Measurements from ENCODE around the gene MAP4K2. TPM values are rescaled to one million over a fixed set of nuclear protein-coding genes. Genes with fewer than 3 reads are reported as not detected.

The MAP4K2 gene
- total and polyA plus RNA-seq, 7 experiments from 2014 or later = 40.7 to 130 (median 76.1) TPM

DNA sequence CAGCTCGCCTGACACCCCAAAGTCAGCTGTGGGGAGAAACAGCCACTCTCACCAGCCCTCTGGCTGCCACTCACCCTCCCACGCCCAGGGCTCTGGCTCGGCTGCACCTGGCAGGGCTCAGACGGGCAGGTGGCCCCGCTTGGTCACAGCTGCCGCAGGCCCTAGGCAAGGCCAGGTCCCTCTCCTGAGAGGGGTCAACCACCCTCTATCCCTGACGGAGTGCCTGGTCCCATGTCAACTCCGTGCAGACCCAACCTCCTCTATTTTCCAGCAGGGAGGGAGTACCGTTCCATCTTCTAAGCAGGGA, 1.9 kb downstream of the MAP4K2 start:
- peaks cover 20 to 40% (median 28%) of the 10 kb centered on the region in 7 donors for H3K4me1 Mint-ChIP-seq
- ATAC-seq (no peak), DNase-seq (no peak)
- peak overlapping the region; percentile 45 to 88 (median 78) for H3K4me3 Mint-ChIP-seq
- H3K4me1 ChIP-seq (ENCODE audit: control insufficient read depth in 2 of 2, insufficient read depth in 2 of 2, low read length in 2 of 2) = peaks cover 9 to 23% of the 10 kb centered on the region in 2 donors
- no peaks in the 10 kb centered on the region for H3K27me3 ChIP-seq (ENCODE audit: control insufficient read depth in 2 of 2, insufficient read depth in 2 of 2, low read length in 2 of 2)
- peaks cover 0 to 14% (median 6%) of the 10 kb centered on the region in 5 donors for H3K36me3 Mint-ChIP-seq
- H3K36me3 ChIP-seq (ENCODE audit: control insufficient read depth in 2 of 3, insufficient read depth in 3 of 3, low read length in 3 of 3) = peaks cover 0 to 71% (median 0%) of the 10 kb centered on the region in 3 experiments
- no peak overlapping the region for H3K4me3 ChIP-seq (ENCODE audit: low read length)
- H3K9me3 ChIP-seq (ENCODE audit: control insufficient read depth in 2 of 3, low read length in 3 of 3) = no peaks in the 10 kb centered on the region
- no peaks in the 10 kb centered on the region for H3K9me3 Mint-ChIP-seq
- CTCF ChIA-PET = interaction anchor here (0.6 to 2.2 kb wide), 4 partner anchors 13 to 93 kb away, joined by 3 to 8 read pairs (median 3); partner anchors contain the start of gene CDC42BPG
- intact Hi-C loops (cut with micrococcal nuclease) = loop anchor here in 1 of 2 donors (5.0 kb wide), 1 partner anchor 76 kb away; the partner anchor contains the start of gene EHD1
- POLR2A ChIA-PET = interaction anchor here (0.9 to 12.0 kb wide), 11 partner anchors 9 to 60 kb away, joined by 3 to 125 read pairs (median 5); partner anchors contain the start of genes RASGRP2 and SF1
- H3K27me3 Mint-ChIP-seq = no peaks in the 10 kb centered on the region
- H3K27ac Mint-ChIP-seq = peak overlapping the region in 7 of 9 donors; percentile 66 to 94 (median 82)
- peak overlapping the region; percentile 76 for H3K27ac ChIP-seq (ENCODE audit: low read depth, low read length)

DNA sequence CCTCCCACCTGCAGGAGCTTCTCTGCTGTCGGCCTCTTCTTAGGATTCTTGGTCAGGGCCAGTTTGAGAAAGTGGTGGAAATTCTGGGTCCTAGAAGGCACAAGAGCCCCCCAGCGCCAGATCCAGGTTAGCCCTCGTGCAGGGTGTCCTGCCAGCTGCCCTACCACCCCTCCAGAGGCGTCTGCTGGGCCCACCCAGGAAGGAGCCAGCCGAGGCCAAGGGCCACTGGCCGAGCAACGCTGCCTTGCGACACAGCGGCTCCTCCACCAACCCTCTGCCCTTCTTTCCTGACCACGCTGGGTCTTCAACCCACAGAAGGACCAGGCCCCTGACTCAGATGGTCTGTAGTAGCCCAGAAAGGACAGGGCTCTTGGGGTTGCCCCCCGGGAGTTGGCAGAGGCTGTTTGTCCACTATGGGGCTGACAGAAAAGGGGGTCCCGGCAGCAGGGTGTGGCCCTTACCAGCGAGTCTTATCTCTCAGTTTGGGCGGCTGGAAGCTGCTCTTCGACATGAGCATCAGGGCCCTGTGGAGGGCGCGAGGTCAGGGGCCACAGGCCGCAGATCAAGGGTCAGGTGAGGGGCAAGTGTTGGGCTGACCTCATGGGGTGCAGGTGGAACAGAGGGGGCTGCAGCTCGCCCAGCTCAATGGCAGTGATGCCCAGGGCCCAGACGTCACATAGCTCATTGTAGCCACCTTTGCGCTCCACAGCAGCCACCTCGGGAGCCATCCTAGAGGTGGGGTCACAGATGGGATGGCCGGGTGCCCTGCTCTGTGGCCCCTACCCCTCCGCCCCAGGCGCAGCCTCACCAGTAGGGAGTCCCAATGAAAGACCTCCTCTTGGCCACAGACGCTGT, 2.5 kb downstream of the MAP4K2 start:
- Histone ChIP-seq H3K27me3 (ENCODE audit: control insufficient read depth in 2 of 2, insufficient read depth in 2 of 2, low read length in 2 of 2) (no peaks in the 10 kb centered on the region), H3K36me3 (ENCODE audit: control insufficient read depth in 2 of 3, insufficient read depth in 3 of 3, low read length in 3 of 3) (peaks cover 0 to 70% (median 0%) of the 10 kb centered on the region in 3 experiments), H3K27ac (ENCODE audit: low read depth, low read length) (peak overlapping the region; percentile 76), H3K9me3 (ENCODE audit: control insufficient read depth in 2 of 3, low read length in 3 of 3) (no peaks in the 10 kb centered on the region), H3K4me3 (ENCODE audit: low read length) (no peak overlapping the region), H3K4me1 (ENCODE audit: control insufficient read depth in 2 of 2, insufficient read depth in 2 of 2, low read length in 2 of 2) (peaks cover 9 to 23% of the 10 kb centered on the region in 2 donors)
- DNase-seq = no peak
- H3K27me3 Mint-ChIP-seq = no peaks in the 10 kb centered on the region
- POLR2A ChIA-PET = interaction anchor here (0.8 to 12.0 kb wide), 16 partner anchors 9 to 100 kb away, joined by 3 to 125 read pairs (median 4); partner anchors contain the start of genes CDC42BPG, RASGRP2 and SF1
- CTCF ChIA-PET = interaction anchor here (1.4 to 2.2 kb wide), 3 partner anchors 13 to 56 kb away, joined by 5 to 8 read pairs (median 5); partner anchors contain the start of gene RASGRP2
- peaks cover 20 to 46% (median 28%) of the 10 kb centered on the region in 7 donors for H3K4me1 Mint-ChIP-seq
- peak overlapping the region in 7 of 9 donors; percentile 12 to 93 (median 71) for H3K27ac Mint-ChIP-seq
- H3K4me3 Mint-ChIP-seq = peak overlapping the region in 9 of 10 donors; percentile 45 to 88 (median 76)
- H3K36me3 Mint-ChIP-seq = peaks cover 0 to 12% (median 6%) of the 10 kb centered on the region in 5 donors
- intact Hi-C loops (cut with micrococcal nuclease) = loop anchor here in 1 of 2 donors (5.0 kb wide), 1 partner anchor 77 kb away; the partner anchor contains the start of gene EHD1
- no peak for ATAC-seq
- H3K9me3 Mint-ChIP-seq = no peaks in the 10 kb centered on the region

GRCh38 chr11:64799623-64800302, 3.3 kb downstream of the MAP4K2 start:
- Histone ChIP-seq H3K36me3 (ENCODE audit: control insufficient read depth in 2 of 3, insufficient read depth in 3 of 3, low read length in 3 of 3) (peaks cover 0 to 64% (median 0%) of the 10 kb centered on the region in 3 experiments), H3K27me3 (ENCODE audit: control insufficient read depth in 2 of 2, insufficient read depth in 2 of 2, low read length in 2 of 2) (no peaks in the 10 kb centered on the region), H3K9me3 (ENCODE audit: control insufficient read depth in 2 of 3, low read length in 3 of 3) (no peaks in the 10 kb centered on the region), H3K27ac (ENCODE audit: low read depth, low read length) (peak overlapping the region; percentile 26), H3K4me3 (ENCODE audit: low read length) (no peak overlapping the region), H3K4me1 (ENCODE audit: control insufficient read depth in 2 of 2, insufficient read depth in 2 of 2, low read length in 2 of 2) (peaks cover 9 to 23% of the 10 kb centered on the region in 2 donors)
- no peak for DNase-seq
- ATAC-seq = no peak
- no peaks in the 10 kb centered on the region for H3K9me3 Mint-ChIP-seq
- H3K4me1 Mint-ChIP-seq = peaks cover 23 to 51% (median 30%) of the 10 kb centered on the region in 7 donors
- intact Hi-C loops (cut with micrococcal nuclease) = loop anchor here in 1 of 2 donors (5.0 kb wide), 1 partner anchor 78 kb away; the partner anchor contains the start of gene EHD1
- peak overlapping the region in 6 of 10 donors; percentile 14 to 59 (median 38) for H3K4me3 Mint-ChIP-seq
- ChIA-PET POLR2A (interaction anchor here (0.5 to 12.0 kb wide), 13 partner anchors 8 to 532 kb away, joined by 3 to 125 read pairs (median 4); partner anchors contain the start of genes CDC42BPG, RASGRP2 and SF1), CTCF (interaction anchor here (0.7 to 2.2 kb wide), 4 partner anchors 12 to 55 kb away, joined by 3 to 8 read pairs (median 5); partner anchors contain the start of gene RASGRP2)
- no peaks in the 10 kb centered on the region for H3K27me3 Mint-ChIP-seq
- H3K27ac Mint-ChIP-seq = peak overlapping the region in 6 of 9 donors; percentile 28 to 71 (median 66)
- H3K36me3 Mint-ChIP-seq = peaks cover 0 to 11% (median 8%) of the 10 kb centered on the region in 5 donors

DNA sequence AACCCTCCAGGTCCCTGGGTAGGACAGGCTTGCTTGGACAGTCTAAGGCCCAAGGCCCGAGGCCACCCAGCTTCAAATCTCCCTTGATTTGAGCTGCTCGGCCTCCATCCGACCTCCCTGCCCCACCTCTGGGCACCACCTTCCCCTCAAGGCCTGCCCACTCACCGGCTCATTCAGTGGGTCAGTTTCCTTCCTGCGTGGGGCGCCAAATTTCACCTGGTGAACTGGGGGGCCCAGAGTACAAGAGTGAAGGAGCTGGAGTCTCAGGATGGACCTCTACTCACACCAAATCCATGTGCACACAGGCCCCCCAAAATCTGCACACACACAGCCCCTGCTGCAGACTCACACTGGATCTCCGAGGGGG, 3.8 kb downstream of the MAP4K2 start:
- Histone ChIP-seq H3K4me1 (ENCODE audit: control insufficient read depth in 2 of 2, insufficient read depth in 2 of 2, low read length in 2 of 2) (peaks cover 9 to 22% of the 10 kb centered on the region in 2 donors), H3K4me3 (ENCODE audit: low read length) (no peak overlapping the region), H3K9me3 (ENCODE audit: control insufficient read depth in 2 of 3, low read length in 3 of 3) (no peaks in the 10 kb centered on the region), H3K36me3 (ENCODE audit: control insufficient read depth in 2 of 3, insufficient read depth in 3 of 3, low read length in 3 of 3) (peaks cover 0 to 65% (median 0%) of the 10 kb centered on the region in 3 experiments), H3K27ac (ENCODE audit: low read depth, low read length) (no peak overlapping the region), H3K27me3 (ENCODE audit: control insufficient read depth in 2 of 2, insufficient read depth in 2 of 2, low read length in 2 of 2) (no peaks in the 10 kb centered on the region)
- CTCF ChIA-PET = interaction anchor here (0.5 to 2.2 kb wide), 6 partner anchors 11 to 55 kb away, joined by 3 to 8 read pairs (median 4); partner anchors contain the start of gene RASGRP2
- Mint-ChIP-seq H3K9me3 (peaks cover 0 to 1% (median 0%) of the 10 kb centered on the region in 11 donors), H3K27ac (peak overlapping the region in 4 of 9 donors; percentile 28 to 71 (median 57)), H3K36me3 (peaks cover 0 to 11% (median 8%) of the 10 kb centered on the region in 5 donors), H3K4me3 (peak overlapping the region in 1 of 10 donors; percentile 14), H3K27me3 (no peaks in the 10 kb centered on the region), H3K4me1 (peaks cover 25 to 57% (median 34%) of the 10 kb centered on the region in 7 donors)
- POLR2A ChIA-PET = interaction anchor here (0.7 to 12.0 kb wide), 8 partner anchors 16 to 74 kb away, joined by 3 to 125 read pairs (median 5); partner anchors contain the start of genes CDC42BPG, RASGRP2 and SF1
- intact Hi-C loops (cut with micrococcal nuclease) = no loop called here
- ATAC-seq = no peak
- DNase-seq = no peak

DNA sequence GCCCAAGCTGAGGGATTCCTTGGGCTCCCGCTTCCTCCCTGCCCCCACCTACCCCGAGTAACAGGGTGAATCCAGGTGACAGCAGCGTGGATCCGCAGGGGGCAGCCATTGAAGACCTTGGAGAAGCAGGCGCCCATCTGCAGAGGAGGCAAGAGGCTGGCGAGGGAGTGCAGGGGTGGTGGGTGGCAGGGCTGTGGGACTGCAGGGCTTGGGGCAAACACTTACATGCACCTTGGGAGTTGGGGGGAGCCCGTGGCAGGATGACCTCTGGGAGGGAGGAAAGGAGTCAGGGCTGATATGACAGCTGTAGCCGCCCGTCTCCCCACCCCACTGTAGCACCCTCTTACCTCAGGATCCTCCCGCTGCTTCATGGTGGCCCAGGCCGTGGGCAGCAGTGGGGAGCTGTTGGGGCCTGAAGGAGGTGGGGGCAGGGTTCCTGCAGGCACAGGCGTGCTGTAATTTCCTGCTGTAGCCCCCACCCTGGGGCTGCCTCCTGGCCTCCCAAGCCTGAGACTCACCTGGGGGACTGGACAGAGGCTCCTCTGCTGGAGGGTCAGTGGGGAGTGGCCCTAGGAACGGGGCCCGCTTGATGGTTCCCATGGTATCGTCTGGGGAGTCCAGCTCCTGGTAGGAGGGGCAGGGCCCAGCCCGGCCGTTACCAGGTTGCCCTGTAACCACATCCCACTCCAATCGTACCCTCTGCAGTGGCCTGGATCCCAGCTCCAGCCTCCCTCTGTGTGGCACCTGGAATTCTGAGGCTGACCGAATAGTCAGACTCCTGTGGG, 6.1 kb downstream of the MAP4K2 start:
- Mint-ChIP-seq H3K4me3 (no peak overlapping the region), H3K27me3 (no peaks in the 10 kb centered on the region), H3K9me3 (peaks cover 0 to 1% (median 0%) of the 10 kb centered on the region in 11 donors), H3K36me3 (peaks cover 0 to 11% (median 11%) of the 10 kb centered on the region in 5 donors), H3K4me1 (peaks cover 30 to 52% (median 35%) of the 10 kb centered on the region in 7 donors), H3K27ac (peak overlapping the region in 1 of 9 donors; percentile 19)
- H3K9me3 ChIP-seq (ENCODE audit: control insufficient read depth in 2 of 3, low read length in 3 of 3) = no peaks in the 10 kb centered on the region
- intact Hi-C loops (cut with micrococcal nuclease) = no loop called here
- peaks cover 0 to 16% of the 10 kb centered on the region in 2 donors for H3K4me1 ChIP-seq (ENCODE audit: control insufficient read depth in 2 of 2, insufficient read depth in 2 of 2, low read length in 2 of 2)
- no peaks in the 10 kb centered on the region for H3K27me3 ChIP-seq (ENCODE audit: control insufficient read depth in 2 of 2, insufficient read depth in 2 of 2, low read length in 2 of 2)
- ChIA-PET CTCF (no interaction called here), POLR2A (interaction anchor here (0.6 to 12.0 kb wide), 8 partner anchors 12 to 88 kb away, joined by 3 to 125 read pairs (median 4); partner anchors contain the start of genes MEN1 and SF1)
- DNase-seq = no peak
- H3K4me3 ChIP-seq (ENCODE audit: low read length) = no peak overlapping the region
- peaks cover 0 to 79% (median 0%) of the 10 kb centered on the region in 3 experiments for H3K36me3 ChIP-seq (ENCODE audit: control insufficient read depth in 2 of 3, insufficient read depth in 3 of 3, low read length in 3 of 3)
- no peak overlapping the region for H3K27ac ChIP-seq (ENCODE audit: low read depth, low read length)
- ATAC-seq = no peak

All from naive thymus-derived CD4-positive, alpha-beta T cell (primary cell).